GM23338 (cell line): ENCODE measurements around the gene EPHA4. TPM values are rescaled to one million over a fixed set of nuclear protein-coding genes. Genes with fewer than 3 reads are reported as not detected.

Experiments used
- EZH2 ChIP-seq: fragments of 200-600 bp; sonication (generic); IDR thresholded peaks from one replicate; pipeline ENCODE4 v1.8.0; 2017; ENCODE audit warnings: antibody characterized with exemption, mild to moderate bottlenecking, low read depth; ENCODE audit not compliant: unreplicated experiment
- EZH2phosphoT487 ChIP-seq: fragments of 200-600 bp; sonication (generic); IDR thresholded peaks from one replicate; pipeline ENCODE4 v1.8.1; 2018; ENCODE audit warnings: antibody characterized with exemption; ENCODE audit not compliant: unreplicated experiment
- JUNB ChIP-seq: IDR thresholded peaks from one replicate; pipeline ENCODE4 v1.6.1; 2016; ENCODE audit warnings: antibody characterized with exemption; ENCODE audit not compliant: unreplicated experiment
- NANOG ChIP-seq: IDR thresholded peaks from 2 replicates; pipeline ENCODE4 v1.6.1; 2016; ENCODE audit warnings: antibody characterized with exemption, borderline replicate concordance
- POLR2AphosphoS5 ChIP-seq: IDR thresholded peaks from 2 replicates; pipeline ENCODE4 v1.6.1; 2016; ENCODE audit warnings: antibody characterized with exemption, low read depth
- polyA plus RNA-seq: library from polyadenylated mRNA; unstranded; fragments of >200 nt; fragmentation: Nextera tagmentation; extraction: Ambion mirVana; gene quantifications from 2 replicates; pipeline ENCODE4 v1.2.1, GENCODE V29; 2016
- total RNA-seq: library from RNA; depleted of rRNA; stranded (reverse); fragments of >200 nt; shearing (Covaris generic); gene quantifications from 2 replicates; pipeline ENCODE4 v1.2.3, GENCODE V29; 2014
- TF ChIP-seq, protein P1 (sequence below): fragments of 250-450 bp; sonication (Bioruptor Pico); IDR thresholded peaks from 2 replicates; pipeline ENCODE4 v1.5.0; 2020; ENCODE audit warnings: mild to moderate bottlenecking, moderate library complexity
- TF ChIP-seq, protein P2 (sequence below): IDR thresholded peaks from 2 replicates; pipeline ENCODE4 v1.6.1; 2016; ENCODE audit warnings: antibody characterized with exemption
- TF ChIP-seq, protein P3 (sequence below), 2 experiments: fragments of 200-600 bp in 1 of 2; sonication (generic) in 1 of 2; conservative IDR thresholded peaks; 2 replicates each; pipeline versions ENCODE4 v1.5.1 to v1.6.1; 2016 to 2017; ENCODE audit warnings: antibody characterized with exemption in 2 of 2, low read depth in 2 of 2, mild to moderate bottlenecking in 2 of 2, moderate library complexity in 1 of 2

EPHA4 gene
- total and polyA plus RNA-seq, 2 experiments from 2014 or later: 4.1 to 6.2 TPM

DNA sequence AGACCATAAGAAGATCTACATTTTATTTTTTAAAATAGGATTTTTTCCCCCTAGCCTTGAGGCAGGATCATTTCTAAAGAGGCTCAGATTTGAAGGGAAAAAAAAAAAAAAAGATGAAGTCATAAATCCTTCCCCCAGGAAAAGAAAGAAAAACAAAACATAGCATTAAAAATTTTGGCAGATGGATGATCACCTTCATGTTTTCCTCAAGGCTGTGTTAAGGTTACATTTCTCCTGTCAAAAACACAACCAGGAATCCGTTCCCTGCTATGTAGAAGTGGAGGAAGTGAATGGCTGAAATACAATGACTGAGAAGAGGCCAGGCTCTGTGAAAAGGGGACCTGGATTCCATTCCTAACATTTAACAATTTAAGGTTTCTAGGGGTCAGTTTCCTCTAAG is 56.2 kb downstream of the EPHA4 start (continued):
- TF ChIP-seq, protein P1, sequence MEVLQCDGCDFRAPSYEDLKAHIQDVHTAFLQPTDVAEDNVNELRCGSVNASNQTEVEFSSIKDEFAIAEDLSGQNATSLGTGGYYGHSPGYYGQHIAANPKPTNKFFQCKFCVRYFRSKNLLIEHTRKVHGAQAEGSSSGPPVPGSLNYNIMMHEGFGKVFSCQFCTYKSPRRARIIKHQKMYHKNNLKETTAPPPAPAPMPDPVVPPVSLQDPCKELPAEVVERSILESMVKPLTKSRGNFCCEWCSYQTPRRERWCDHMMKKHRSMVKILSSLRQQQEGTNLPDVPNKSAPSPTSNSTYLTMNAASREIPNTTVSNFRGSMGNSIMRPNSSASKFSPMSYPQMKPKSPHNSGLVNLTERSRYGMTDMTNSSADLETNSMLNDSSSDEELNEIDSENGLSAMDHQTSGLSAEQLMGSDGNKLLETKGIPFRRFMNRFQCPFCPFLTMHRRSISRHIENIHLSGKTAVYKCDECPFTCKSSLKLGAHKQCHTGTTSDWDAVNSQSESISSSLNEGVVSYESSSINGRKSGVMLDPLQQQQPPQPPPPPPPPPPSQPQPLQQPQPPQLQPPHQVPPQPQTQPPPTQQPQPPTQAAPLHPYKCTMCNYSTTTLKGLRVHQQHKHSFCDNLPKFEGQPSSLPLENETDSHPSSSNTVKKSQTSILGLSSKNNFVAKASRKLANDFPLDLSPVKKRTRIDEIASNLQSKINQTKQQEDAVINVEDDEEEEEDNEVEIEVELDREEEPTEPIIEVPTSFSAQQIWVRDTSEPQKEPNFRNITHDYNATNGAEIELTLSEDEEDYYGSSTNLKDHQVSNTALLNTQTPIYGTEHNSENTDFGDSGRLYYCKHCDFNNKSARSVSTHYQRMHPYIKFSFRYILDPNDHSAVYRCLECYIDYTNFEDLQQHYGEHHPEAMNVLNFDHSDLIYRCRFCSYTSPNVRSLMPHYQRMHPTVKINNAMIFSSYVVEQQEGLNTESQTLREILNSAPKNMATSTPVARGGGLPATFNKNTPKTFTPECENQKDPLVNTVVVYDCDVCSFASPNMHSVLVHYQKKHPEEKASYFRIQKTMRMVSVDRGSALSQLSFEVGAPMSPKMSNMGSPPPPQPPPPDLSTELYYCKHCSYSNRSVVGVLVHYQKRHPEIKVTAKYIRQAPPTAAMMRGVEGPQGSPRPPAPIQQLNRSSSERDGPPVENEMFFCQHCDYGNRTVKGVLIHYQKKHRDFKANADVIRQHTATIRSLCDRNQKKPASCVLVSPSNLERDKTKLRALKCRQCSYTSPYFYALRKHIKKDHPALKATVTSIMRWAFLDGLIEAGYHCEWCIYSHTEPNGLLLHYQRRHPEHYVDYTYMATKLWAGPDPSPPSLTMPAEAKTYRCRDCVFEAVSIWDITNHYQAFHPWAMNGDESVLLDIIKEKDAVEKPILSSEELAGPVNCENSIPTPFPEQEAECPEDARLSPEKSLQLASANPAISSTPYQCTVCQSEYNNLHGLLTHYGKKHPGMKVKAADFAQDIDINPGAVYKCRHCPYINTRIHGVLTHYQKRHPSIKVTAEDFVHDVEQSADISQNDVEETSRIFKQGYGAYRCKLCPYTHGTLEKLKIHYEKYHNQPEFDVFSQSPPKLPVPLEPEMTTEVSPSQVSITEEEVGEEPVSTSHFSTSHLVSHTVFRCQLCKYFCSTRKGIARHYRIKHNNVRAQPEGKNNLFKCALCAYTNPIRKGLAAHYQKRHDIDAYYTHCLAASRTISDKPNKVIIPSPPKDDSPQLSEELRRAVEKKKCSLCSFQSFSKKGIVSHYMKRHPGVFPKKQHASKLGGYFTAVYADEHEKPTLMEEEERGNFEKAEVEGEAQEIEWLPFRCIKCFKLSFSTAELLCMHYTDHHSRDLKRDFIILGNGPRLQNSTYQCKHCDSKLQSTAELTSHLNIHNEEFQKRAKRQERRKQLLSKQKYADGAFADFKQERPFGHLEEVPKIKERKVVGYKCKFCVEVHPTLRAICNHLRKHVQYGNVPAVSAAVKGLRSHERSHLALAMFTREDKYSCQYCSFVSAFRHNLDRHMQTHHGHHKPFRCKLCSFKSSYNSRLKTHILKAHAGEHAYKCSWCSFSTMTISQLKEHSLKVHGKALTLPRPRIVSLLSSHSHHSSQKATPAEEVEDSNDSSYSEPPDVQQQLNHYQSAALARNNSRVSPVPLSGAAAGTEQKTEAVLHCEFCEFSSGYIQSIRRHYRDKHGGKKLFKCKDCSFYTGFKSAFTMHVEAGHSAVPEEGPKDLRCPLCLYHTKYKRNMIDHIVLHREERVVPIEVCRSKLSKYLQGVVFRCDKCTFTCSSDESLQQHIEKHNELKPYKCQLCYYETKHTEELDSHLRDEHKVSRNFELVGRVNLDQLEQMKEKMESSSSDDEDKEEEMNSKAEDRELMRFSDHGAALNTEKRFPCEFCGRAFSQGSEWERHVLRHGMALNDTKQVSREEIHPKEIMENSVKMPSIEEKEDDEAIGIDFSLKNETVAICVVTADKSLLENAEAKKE (CRISPR knock-in tag): no peak
- TF ChIP-seq JUNB (no peak), EZH2phosphoT487 (no peak), EZH2 (no peak), NANOG (no peak), POLR2AphosphoS5 (no peak)
- TF ChIP-seq, protein P2, sequence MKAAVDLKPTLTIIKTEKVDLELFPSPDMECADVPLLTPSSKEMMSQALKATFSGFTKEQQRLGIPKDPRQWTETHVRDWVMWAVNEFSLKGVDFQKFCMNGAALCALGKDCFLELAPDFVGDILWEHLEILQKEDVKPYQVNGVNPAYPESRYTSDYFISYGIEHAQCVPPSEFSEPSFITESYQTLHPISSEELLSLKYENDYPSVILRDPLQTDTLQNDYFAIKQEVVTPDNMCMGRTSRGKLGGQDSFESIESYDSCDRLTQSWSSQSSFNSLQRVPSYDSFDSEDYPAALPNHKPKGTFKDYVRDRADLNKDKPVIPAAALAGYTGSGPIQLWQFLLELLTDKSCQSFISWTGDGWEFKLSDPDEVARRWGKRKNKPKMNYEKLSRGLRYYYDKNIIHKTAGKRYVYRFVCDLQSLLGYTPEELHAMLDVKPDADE: no peak
- TF ChIP-seq, protein P3, sequence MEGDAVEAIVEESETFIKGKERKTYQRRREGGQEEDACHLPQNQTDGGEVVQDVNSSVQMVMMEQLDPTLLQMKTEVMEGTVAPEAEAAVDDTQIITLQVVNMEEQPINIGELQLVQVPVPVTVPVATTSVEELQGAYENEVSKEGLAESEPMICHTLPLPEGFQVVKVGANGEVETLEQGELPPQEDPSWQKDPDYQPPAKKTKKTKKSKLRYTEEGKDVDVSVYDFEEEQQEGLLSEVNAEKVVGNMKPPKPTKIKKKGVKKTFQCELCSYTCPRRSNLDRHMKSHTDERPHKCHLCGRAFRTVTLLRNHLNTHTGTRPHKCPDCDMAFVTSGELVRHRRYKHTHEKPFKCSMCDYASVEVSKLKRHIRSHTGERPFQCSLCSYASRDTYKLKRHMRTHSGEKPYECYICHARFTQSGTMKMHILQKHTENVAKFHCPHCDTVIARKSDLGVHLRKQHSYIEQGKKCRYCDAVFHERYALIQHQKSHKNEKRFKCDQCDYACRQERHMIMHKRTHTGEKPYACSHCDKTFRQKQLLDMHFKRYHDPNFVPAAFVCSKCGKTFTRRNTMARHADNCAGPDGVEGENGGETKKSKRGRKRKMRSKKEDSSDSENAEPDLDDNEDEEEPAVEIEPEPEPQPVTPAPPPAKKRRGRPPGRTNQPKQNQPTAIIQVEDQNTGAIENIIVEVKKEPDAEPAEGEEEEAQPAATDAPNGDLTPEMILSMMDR (conservative IDR thresholded peaks at IDR 0.05; ENCODE audit: low read depth in 2 of 2): no peak
